Stimulated activated CD8-positive, alpha-beta memory T cell treated with anti-CD3 and anti-CD28 coated beads, Interleukin-2, amount 100 ng/mL, for 1 hour (primary cell): Measurements from ENCODE around the gene TBC1D14.
A peak's percentile ranks its signal among the peaks of the same experiment; 100 is the strongest.
"Not testable (repeated sequence)": the region's sequence is repeated elsewhere in the genome, so short reads cannot be mapped to it uniquely, and the experiment has no call there.

Experiments
- DNase-seq, 2 donors: peaks; one replicate each; pipeline ENCODE4 v3.0.0-alpha.2; 2020; ENCODE audit warnings: low read depth in 2 of 2

Gene TBC1D14

DNA sequence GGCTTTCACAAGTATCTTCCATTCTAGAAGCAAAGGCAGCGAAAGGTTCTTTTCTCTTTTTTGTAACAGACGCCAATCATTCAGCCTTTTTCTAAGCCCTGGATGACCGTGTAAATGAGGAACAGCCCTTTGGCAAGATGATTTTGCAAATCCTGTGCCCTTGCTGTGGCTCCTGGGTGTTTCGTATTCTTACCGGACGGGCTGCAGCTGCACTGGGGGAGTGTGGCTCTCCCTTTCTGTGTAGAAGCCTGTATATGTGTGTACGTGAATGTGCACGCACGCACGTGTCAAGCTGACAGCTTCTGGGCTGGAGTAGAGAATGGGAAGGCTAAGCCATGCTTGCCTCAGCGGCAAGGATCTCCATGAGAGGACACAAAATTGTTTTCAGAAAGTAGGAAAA lies 150.0 kb downstream of the TBC1D14 start:
- no peak for DNase-seq

DNA sequence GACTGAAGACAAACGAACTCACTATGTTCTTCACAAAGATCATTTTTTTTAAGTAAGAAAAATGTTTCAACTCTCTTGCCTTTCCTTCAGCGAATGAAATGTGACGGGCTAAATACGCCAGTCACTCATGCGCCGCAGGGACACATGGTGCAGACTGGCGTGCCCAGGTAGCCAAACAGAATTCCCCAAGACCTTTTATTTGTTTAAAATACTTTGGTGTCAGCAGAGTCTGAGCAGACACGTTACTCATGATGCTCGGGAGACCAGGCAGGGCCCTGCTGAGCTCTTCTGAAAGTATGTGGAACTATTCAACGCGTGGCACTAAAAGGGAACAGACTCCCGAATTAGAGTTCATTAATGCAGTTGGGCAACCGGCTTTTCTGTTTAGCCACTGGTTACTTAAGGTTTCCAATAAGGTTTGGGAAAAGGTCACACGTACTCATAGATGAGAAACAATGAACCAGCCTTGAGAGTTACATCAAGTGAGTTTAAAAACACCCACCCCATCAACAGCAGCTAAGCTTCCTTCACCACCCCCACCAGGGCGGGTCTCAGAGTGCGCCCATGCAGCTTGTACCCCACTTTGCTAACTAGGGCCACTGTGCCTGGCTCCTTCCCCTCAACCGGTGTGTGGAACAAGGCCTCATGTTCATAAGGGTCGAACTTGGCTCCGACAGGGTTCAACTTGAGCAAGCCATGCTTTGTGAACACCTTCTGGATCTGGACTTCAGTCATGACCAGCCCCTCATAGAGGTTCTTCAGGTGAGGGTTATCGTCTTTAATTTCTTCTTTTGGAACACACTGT lies 150.9 kb downstream of the TBC1D14 start:
- DNase-seq = no peak

DNA sequence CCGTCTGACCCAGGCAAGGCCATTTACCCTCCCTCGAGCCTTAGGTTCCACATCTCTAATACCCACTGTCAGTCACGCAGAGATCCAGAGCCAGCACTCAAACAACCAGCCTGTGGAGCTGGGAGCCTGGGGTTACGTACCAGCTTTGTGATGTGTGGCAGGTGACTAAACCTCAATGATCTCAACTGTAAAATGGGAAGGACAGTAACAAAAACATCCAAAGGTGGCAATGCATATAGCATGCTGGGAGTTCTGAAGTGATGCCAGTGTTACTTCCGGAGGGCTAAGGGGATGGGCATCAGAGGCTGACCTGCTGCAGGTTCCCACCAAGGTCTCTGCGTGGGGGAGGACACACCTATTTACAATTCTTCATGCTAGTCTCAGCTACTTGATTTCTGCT lies 152.2 kb downstream of the TBC1D14 start:
- no peak for DNase-seq

DNA sequence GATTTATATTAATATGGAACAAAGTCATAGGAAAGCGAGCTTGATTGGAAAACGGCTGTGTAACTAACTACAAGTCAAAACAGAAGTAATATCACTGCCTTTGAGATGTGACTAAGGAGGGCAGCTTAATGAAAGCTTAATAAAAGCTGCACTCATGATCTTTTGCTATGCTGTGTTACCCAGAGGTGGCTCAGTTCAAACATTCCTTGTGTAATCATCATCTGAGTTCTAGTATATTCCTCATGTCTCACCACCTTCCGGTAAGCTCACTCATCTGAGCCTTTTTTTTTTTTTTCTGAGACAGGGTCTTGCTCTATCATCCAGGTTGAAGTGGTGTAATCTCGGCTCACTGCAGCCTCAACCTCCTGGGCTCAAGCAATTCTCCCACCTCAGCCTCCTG lies 153.2 kb downstream of the TBC1D14 start:
- DNase-seq = no peak

DNA sequence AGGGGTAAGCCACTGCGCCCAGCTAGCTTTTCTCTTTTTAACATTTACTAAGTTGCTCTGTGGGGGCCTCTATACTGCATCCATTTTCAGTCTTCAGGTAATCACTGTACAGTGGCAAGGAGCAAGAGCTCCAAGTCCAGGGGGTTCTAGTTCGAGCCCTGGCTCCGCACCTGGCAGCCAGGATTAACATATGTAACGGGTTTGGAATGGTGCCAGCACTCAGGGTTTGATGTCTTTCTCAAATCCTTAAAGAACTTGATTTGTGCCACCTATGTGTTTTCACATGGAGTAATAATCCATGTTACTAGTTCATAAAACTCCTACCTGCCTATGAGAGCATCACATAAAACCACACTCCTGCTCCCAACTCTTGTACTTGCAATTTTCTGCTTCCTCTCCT lies 153.7 kb downstream of the TBC1D14 start:
- no peak for DNase-seq

DNA sequence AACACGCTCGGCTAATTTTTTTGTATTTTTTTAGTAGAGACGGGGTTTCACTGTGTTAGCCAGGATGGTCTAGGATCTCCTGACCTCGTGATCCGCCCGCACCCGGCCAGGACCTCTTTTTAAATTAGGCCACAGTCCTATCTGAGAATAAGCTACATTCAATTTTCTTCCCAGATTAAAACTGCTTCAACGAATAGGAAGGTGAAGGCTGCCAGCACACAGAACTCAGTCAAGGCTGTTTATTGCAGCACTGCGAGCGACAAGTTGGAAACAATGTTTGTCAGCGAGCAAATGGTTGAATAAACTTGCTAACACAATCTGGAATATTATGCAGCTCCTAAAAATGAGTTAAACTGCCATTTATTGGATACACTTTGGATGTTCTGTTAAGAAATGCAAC lies 156.4 kb downstream of the TBC1D14 start:
- DNase-seq = no peak

DNA sequence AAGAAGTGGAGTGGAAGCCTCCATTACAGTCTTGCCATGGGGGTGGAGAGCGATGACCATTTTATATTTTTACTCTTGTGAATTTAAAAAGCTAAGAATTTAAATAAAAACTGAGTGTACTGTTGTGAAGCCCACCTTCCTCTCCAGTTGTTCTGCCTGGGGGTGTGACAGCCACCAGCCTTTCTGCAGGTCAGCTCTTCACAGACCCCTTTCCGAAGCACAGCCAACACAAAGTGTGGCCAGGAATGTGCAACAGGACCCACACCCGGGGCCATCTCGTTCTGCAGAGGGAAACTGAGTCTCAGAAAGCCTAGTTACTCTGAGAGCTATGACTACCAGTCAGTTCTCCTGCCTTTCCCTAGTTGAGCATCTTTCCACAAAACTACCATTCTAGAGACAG lies 156.9 kb downstream of the TBC1D14 start:
- no peak for DNase-seq

DNA sequence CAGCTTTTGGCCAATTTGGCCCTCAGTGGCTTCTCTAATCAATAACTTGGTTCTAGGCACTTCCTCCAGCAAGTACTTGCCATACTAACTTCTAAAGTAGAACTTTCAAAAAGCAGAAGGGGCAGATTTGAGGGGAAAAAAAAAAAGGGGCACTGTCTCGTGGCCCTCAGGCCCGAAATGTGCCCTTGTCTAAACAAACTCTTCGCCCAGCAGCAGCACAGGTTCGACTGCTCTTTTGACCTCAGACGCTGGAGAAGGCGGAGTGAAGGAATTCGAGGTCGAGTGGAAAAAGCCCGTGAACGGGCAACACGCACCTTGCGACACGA lies 157.5 kb downstream of the TBC1D14 start:
- no peak for DNase-seq

DNA sequence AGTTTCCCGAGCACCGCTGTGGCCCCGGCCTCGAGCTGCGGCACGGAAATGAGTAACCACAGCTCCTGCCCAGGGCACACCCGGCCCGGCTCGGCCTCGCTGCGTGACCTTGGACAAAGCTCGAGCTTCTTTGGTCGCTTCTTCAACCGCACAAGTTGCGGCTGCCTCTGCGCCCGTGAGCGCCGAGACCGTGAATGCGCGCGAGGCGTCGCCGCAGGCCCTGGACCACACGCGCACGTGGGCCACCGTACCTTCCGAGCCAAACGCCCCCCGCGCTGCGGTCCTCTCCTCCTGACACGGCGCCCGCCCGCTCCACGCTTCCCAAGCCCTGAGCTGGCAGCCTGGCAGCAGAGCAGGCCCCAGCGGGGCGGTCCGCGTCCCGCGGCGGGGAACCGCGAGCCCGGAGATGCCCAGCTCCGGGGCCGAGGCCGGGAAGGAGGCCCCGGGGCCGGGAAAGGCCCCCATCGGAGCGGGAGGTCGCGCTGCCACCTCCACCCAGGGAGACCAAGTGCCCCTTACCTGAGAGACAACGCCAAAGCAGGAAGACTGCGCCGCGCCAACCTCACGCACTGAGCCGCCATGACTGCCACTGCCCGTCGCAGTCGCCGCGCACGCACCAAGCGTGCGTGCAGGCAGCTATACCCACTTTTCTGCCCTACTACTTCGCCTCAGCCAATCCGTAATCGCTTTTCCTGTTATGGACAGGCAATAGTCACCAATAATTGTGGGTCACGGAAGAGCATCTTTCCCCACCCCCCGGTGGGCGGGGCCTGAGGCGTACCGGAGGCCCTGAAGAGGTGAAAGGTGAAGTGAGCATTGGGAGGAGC lies 158.0 kb downstream of the TBC1D14 start, which contains the start of gene GRPEL1:
Gene GRPEL1 (minus strand): TSS at position 613 of the 827 bp plus-strand sequence. CDS start 32 bp downstream, at position 581.
- DNase-seq = peak in 1 of 2 donors; percentile 100

DNA sequence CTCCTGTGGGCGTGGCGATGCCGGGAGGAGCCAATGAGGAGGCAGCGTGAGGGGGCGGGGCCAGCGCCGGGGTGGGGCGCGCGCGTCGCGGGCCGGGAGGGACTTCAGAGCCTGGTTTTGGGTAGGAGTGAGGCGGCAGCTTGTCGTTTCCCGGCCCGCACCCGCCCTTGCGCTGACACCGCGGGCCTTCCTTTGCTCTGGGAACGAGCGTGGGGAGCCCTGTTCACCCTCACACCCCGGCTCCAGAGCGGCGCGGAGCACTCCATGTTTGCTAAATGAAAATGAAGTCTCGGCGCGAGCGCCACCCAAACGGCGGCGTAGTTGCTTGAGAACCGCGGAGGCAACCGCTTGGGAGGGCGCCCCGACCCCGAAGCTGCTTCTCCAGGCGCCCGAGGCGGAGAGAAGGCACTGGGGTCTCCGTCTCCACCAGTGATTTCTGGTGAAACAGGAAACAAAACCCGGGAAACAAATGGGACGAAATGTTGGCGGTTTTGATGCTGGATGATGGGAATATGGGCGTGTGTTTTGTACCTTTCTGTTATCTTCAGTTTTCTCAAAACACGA lies 158.7 kb downstream of the TBC1D14 start:
- peak in 1 of 2 donors; percentile 100 for DNase-seq

DNA sequence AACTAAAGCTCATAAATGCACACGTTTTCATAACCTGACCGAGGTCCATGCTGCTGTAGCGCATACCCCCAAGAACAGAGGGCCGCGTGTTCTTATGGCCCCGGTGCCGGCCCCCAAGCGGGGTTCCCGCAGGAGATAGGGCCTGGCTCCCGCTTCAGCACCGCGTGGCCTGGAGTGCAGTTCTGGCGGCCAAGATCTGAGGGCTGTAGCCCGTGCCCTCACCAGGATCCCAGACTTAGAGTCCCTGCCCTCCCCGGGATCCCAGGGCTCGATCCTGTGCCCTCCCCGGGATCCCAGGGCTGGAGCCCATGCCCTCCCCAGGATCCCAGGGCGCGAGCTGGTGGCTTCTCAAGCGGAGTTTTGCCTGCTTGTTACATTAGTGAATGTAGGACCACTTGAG lies 159.3 kb downstream of the TBC1D14 start:
- DNase-seq = no peak

DNA sequence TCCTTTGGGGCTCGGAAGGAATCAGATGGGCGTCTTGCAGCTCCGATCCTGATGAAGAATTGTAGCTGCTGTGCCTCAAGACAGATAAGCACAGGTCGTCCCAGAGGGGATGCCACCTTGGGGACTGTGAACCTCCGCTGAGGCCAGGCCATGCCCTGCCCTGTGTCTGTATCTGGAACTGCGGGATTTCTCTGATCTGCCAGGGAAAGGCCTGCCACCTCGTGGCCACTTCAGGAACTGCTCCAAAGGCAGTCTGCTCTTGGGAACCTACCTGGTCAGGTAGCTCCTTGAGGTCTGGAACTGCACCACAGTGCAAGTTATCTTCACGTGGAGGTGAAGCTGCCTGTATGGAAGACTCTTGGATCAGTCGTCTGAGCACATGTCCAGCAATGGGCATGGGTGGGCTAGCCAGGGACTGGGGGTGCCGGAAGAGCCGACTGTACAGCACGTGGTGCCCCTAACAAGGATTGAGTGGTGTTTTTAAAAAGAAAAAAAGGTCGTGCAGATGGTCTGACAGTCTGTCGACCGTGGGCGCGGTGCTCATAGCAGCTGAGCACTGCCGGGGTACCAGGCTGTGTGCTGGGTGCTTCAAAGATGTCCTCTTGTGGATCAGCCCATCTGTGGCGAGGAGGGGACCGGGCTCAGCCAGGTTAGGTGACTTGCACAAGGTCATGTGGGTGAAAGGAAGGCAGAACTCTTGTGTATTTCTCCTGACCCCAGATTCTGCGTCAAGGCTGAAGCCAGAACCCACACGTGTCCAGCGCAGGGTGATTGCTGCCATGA lies 161.3 kb downstream of the TBC1D14 start:
- peak; percentile 74 to 77 for DNase-seq

DNA sequence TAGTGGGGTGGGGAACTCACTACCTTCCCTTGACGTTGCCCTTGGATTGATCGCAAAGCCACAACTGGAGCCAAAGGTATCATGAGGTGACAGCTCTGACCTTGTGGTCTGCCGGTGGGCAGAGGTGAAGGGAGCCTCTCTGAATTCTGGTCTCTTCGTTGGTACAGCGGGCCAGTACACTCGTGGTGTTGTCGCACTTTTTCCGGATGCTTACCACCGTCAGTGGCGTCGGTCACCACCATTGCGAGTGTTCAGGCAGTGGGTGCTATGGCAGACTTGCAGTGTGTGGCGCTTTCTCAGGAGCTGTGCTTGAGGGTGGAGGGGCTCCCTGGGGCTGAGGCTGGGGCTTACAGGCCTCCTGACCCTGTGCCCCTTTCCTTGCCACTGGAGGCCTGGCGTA lies 163.4 kb downstream of the TBC1D14 start:
- DNase-seq = no peak

DNA sequence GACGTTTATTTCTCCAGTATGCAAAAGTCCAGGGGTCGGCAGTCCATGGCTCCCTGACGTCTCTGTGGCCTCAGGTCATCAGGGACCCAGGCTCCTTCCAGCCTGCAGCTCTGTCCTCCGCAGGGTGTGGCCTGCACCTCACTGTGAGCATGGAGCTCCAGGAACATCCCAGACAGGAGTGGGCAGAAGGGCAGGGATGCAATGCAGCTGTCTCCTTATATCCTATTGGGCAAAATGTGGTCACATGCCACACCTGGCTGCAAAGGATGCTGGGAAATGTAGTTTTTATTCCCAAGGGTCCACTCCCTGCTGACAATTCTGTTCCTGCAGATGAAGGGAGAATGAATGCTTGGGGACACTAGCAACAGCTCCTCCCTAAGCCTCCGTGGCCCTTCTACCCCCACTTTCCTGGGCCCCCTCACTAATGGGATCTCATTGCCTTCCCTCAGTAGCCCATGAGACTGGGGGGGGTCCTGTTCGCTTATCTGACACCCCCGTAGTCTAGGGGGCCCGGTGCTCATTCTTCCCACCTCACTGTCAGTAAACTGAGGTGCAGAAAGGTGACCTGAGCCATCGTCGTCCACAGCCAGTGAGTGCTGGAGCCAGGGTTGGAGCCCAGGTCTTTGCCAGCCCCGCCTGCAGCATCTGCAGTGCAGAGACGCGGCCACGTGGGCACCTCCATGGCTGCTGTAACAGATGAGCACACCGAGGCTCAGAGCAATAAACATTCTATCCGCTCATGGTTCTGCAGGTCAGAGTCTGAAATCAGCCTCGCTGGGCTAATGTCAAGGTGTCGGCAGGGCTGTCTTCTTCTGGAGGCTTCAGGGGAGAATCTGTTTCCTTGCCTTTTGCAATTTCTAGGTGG lies 164.1 kb downstream of the TBC1D14 start:
- DNase-seq = no peak

DNA sequence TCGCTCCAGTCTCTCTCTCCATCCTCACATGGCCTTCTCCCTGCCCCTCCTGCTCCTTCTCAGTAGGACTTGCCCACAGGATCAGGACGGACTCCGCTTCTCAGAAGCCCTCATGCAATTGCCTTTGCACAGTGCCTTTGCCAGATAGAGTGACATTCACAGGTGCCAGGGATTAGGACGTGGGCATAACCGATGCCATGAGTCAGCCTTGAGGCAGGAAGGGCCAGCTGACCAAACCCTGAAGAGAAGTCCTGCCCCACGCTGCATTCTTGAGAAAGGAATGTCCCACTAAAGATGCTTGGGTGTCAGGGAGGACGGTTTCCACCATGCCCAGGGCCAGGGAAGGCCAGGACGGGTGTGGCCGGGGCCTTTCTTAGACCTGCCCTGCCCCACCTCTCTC lies 164.8 kb downstream of the TBC1D14 start:
- DNase-seq = no peak

DNA sequence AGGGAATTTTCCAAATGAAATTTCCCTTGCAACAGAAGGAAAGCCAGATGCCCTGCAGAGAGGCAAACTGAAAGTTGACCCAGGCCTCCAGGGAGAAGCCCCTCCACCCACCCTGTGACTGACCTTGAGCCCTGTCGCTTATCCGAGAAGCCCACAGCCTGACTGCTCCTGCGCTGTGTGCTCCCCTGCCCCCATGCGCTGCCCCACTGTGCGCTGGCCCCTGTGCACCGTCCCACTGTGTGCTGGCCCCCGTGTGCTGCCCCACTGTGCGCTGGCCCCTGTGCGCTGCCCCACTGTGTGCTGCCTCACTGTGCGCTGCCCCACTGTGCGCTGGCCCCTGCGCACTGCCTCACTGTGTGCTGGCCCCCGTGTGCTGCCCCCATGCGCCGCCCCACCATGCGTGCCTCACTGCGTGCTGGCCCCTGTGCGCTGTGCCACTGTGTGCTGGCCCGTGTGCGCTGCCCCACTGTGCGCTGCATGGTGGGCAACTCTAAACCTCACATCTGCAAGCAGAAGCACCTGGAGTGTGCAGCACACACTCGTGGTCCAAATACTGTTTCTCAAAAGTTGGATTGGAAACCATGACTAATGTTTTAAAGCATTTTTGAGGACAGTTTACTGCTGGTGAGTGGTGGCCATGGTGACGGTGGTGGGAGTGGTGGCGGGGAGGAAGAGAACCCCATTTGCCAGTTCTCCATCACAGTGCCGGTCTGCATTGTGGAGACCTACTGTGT lies 166.5 kb downstream of the TBC1D14 start:
- DNase-seq = no peak

DNA sequence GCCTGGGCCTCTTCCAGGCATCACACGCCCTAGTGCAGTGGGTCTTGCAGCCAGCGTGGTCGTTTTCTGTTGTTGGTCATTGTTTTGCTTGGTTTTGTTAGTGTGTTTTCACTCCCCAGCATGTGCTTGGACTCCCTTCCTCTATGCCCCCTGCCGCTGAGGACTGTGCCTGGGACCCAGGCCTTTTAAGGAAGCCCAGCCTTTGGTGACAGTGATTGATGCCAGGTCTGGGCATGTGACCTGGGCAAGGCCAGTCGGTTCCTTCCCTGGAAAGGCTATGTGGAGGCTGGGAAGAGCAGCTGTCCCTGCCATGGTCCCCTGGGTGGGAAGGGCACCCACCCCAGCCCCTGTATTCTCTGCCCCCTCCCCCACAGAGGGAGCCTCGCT lies 167.1 kb downstream of the TBC1D14 start:
- DNase-seq = no peak

DNA sequence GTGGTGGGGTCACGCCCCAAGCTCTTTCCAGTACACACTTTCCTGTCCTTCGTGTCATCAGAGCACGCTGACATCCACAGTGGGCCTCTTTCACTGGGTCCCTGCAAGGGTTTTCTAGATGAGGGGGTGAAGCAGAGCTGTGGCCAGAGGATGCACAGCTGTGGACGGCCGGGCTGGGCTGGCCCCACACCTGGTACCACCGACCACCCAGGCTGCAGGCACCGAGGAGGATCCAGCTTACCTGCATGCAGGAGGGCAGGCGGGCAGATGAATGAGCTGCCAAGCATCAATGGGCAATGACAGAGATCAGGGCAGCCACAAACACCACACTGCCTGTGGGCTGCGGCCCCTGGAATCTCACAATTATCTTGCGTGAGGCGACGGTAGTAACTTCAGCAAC lies 167.7 kb downstream of the TBC1D14 start:
- no peak for DNase-seq

DNA sequence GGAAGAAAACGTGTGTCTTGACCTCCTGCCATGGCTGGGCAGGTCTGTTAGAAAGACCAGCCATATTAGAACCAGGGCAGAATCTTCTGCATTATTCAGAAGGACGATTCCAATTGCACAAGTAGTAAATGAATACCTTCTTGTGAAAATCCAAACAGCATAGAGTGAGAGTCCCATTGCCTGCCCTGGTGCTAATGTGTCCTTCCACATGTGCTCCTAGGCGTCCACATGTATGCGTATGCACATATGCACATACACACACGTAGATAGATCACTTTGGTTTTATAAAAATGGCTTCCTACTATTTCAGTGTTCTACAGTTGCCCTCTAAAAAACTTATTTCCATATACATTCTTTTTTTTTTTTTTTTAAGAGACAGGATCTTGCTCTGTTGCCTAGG lies 168.4 kb downstream of the TBC1D14 start:
- DNase-seq = no peak

DNA sequence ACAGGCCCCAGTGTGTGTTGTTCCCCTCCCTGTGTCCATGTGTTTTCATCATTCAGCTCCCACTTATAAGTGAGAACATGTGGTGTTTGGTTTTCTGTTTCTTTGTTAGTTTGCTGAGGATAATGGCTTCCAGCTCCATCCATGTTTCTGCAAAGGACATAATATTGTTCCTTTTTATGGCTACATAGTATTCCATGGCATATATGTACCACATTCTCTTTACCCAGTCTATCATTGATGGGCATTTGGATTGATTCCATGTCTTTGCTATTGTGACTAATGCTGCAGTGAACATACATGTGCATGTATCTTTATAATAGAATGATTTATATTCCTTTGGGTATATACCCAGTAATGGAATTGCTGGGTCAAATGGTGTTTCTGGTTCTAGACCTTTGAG lies 169.9 kb downstream of the TBC1D14 start:
- DNase-seq = not testable (repeated sequence)
